Activated naive CD8-positive, alpha-beta T cell treated with anti-CD3 and anti-CD28 coated beads, Interleukin-2, amount 50 U/mL, for 24 hours (primary cell): Measurements from ENCODE around the gene SEM1.
A peak's percentile ranks its signal among the peaks of the same experiment; 100 is the strongest.
"Not testable (repeated sequence)": the region's sequence is repeated elsewhere in the genome, so short reads cannot be mapped to it uniquely, and the experiment has no call there.

Source experiments
- ATAC-seq: fragments of 150-1000 bp; cut with Tn5 transposase; one replicate; pipeline ENCODE4 v1.10.0; 2021
- DNase-seq: peaks from one replicate; pipeline ENCODE4 v3.0.0; 2021
- H3K27ac Mint-ChIP-seq: one replicate; pipeline ENCODE4 v1.8.0; 2021; ENCODE audit warnings: mild to moderate bottlenecking, mixed read lengths
- H3K27me3 Mint-ChIP-seq: one replicate; pipeline ENCODE4 v1.8.0; 2021; ENCODE audit warnings: mixed read lengths
- H3K36me3 Mint-ChIP-seq: one replicate; pipeline ENCODE4 v1.8.0; 2021; ENCODE audit warnings: low read depth, mixed read lengths
- H3K4me1 Mint-ChIP-seq: one replicate; pipeline ENCODE4 v1.8.0; 2021; ENCODE audit warnings: mixed read lengths
- H3K4me3 Mint-ChIP-seq: one replicate; pipeline ENCODE4 v1.8.0; 2021; ENCODE audit warnings: mild to moderate bottlenecking, moderate library complexity, mixed read lengths
- H3K9me3 Mint-ChIP-seq: one replicate; pipeline ENCODE4 v1.8.0; 2021; ENCODE audit warnings: mixed read lengths

The SEM1 gene

GRCh38 chr7:96709381-96710228, at the start of gene SEM1:
TSS of gene SEM1 (minus strand) at chr7:96709846. CDS start at chr7:96709763, 83 bp downstream.
- Mint-ChIP-seq H3K36me3 (peaks cover 23% of the 10 kb centered on the region), H3K9me3 (peaks cover 9% of the 10 kb centered on the region), H3K27me3 (peaks cover 4% of the 10 kb centered on the region), H3K4me3 (peak within 1 kb of the TSS; percentile 93), H3K4me1 (peaks cover 37% of the 10 kb centered on the region), H3K27ac (peak within 1 kb of the TSS; percentile 95)
- ATAC-seq (peak; percentile 88), DNase-seq (peak; percentile 73)

DNA sequence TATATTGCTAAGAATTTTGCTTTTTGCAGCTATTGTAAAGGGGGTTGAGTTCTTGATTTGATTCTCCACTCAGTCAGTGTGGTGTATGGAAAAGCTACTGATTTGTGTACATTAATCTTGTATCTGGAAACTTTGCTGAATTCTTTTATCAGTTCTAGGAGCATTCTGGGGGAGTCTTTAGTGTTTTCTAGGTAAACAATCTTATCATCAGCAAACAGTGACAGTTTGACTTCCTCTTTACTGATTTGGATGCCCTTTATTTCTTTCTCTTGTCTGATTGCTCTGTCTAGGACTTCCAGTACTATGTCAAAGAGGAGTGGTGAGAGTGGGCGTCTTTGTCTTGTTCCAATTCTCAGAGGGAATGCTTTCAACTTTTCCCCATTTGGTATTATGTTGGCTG, 48.2 kb upstream of the SEM1 start:
- peaks cover 38% of the 10 kb centered on the region for H3K27me3 Mint-ChIP-seq
- not testable (repeated sequence) for H3K27ac Mint-ChIP-seq, H3K9me3 Mint-ChIP-seq, H3K4me1 Mint-ChIP-seq, DNase-seq, H3K4me3 Mint-ChIP-seq, ATAC-seq, H3K36me3 Mint-ChIP-seq

- ATAC-seq, result no peak
- DNase-seq, result no peak
These were observed 37.8 kb upstream of the SEM1 start for GRCh38 chr7:96747418-96747940.

DNA sequence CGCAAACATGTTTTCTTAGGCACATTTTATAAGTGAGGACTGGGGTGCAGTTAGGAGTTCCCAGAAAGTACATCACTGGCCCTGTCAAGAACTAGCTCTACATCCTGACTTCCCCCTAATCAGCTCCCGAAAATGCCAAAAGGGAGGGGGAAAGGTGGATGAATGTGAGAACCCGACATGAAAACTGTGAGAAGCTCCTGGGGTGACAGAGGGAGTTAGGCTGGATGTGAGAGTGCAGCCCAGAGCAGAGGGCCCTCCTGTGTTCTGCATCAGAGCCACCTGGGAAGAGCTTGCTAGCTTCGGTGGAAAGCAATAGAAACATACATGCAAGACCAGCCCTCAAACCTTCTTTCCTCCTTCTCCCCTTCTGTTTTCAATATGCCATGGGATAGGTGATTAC, 30.5 kb upstream of the SEM1 start:
- ATAC-seq, result no peak
- Mint-ChIP-seq H3K27me3 (peaks cover 16% of the 10 kb centered on the region), H3K4me1 (no peaks in the 10 kb centered on the region), H3K4me3 (no peak overlapping the region), H3K9me3 (no peaks in the 10 kb centered on the region), H3K36me3 (no peaks in the 10 kb centered on the region), H3K27ac (no peak overlapping the region)
- no peak for DNase-seq

More at GRCh38 chr7:96747418-96747940, 37.8 kb upstream of the SEM1 start:
- H3K27ac Mint-ChIP-seq, result no peak overlapping the region
- H3K4me1 Mint-ChIP-seq, result no peaks in the 10 kb centered on the region
- no peaks in the 10 kb centered on the region for H3K36me3 Mint-ChIP-seq
- no peaks in the 10 kb centered on the region for H3K9me3 Mint-ChIP-seq
- H3K4me3 Mint-ChIP-seq, result no peak overlapping the region
- H3K27me3 Mint-ChIP-seq, result peaks cover 10% of the 10 kb centered on the region

DNA sequence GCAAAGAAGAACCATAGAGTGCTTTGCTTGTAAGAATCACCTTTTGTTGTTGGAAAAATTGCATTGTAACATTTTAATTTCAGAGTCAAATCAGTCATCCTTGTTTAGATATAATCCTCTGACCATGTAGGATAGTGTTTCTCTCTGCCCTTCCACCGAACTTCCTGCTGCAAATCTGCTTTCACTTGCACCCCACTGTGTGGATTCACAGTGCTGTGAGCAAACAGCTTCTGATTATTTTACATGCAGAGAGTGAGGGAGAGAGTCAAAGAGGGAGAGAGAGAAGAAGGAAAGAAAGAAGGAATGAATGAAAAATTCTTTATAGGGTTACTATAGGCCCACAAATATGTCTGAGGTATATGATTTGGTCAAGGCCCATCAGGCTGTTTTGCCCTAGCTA, 30.0 kb upstream of the SEM1 start:
- Mint-ChIP-seq H3K27me3 (peaks cover 16% of the 10 kb centered on the region), H3K36me3 (no peaks in the 10 kb centered on the region), H3K4me1 (no peaks in the 10 kb centered on the region), H3K4me3 (no peak overlapping the region), H3K27ac (no peak overlapping the region), H3K9me3 (no peaks in the 10 kb centered on the region)
- DNase-seq (no peak), ATAC-seq (no peak)

DNA sequence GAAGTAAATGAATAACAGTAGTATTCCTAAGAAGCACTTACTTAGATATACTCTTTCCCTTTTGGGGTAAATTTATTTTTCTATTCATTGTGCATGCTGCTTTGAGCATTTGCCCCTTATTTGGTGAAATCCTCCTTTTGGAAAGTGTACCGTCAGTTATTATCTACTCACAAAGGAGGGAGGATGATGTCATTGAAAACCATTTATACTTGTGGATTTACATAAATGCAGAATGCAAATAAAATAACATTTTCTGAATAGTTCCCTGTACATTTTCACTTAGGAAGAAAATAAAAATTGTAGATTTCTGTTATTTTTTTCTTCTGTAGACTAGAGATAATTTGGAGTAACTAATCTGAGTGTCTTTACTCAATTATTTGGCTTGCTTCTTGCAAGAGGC, 29.5 kb upstream of the SEM1 start:
- Mint-ChIP-seq H3K27me3 (peaks cover 13% of the 10 kb centered on the region), H3K9me3 (no peaks in the 10 kb centered on the region), H3K27ac (no peak overlapping the region), H3K4me3 (no peak overlapping the region), H3K36me3 (no peaks in the 10 kb centered on the region), H3K4me1 (no peaks in the 10 kb centered on the region)
- DNase-seq, result no peak
- ATAC-seq, result no peak

- Mint-ChIP-seq H3K36me3 (no peaks in the 10 kb centered on the region), H3K27me3 (peaks cover 13% of the 10 kb centered on the region), H3K27ac (no peak overlapping the region), H3K9me3 (no peaks in the 10 kb centered on the region), H3K4me1 (no peaks in the 10 kb centered on the region), H3K4me3 (no peak overlapping the region)
- ATAC-seq, result no peak
- DNase-seq, result no peak
These were observed 29.1 kb upstream of the SEM1 start for GRCh38 chr7:96738705-96739104.

DNA sequence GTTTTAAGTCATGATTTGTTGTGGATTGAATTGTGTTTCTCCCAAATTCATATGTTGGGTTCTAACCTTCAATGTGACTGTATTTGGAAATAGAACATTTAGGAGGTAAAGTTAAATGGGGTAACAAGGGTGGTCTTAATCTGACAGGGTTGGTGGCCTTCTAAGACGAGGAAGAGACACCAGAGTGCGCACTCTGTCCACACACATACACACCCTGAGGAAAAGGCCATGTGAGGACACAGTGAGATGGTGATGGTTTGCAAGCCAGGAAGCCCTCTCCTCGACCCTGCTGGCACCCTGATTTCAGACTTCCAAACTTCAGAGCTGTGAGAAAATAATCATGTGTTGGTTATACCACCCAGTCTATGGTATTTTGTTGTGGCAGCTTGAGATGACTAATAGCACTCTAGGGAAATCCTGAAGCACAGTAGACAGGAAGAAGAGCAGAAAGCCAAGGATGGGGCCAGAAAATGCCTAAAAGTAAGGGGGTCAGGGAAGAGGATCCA, 28.0 kb upstream of the SEM1 start:
- Mint-ChIP-seq H3K27ac (no peak overlapping the region), H3K9me3 (no peaks in the 10 kb centered on the region), H3K27me3 (peaks cover 10% of the 10 kb centered on the region), H3K4me3 (no peak overlapping the region), H3K36me3 (no peaks in the 10 kb centered on the region), H3K4me1 (no peaks in the 10 kb centered on the region)
- DNase-seq (no peak), ATAC-seq (no peak)

- no peaks in the 10 kb centered on the region for H3K9me3 Mint-ChIP-seq
- ATAC-seq (no peak), DNase-seq (no peak)
- H3K4me1 Mint-ChIP-seq, result no peaks in the 10 kb centered on the region
- H3K4me3 Mint-ChIP-seq, result no peak overlapping the region
- H3K27ac Mint-ChIP-seq, result no peak overlapping the region
- peaks cover 4% of the 10 kb centered on the region for H3K27me3 Mint-ChIP-seq
- no peaks in the 10 kb centered on the region for H3K36me3 Mint-ChIP-seq
These were observed 24.7 kb upstream of the SEM1 start for GRCh38 chr7:96734343-96734742.

DNA sequence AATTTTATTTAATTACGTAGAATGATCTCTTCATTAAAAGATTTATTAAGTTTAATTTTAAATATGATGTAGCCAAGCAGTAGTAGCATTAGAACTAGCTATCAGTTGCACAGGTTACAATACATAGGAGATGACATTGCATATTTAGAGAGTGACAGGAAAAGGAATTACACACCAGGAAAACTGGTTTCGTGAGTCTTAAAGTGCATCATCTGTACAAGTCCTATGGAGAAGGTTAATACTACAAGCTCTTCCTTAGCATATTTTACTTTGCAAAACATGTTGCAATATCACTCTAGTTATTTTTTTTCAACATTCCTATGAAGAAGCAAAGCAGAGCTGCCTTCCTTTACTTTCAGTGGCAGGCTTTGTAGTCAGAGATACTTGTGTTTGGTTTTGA, 20.2 kb upstream of the SEM1 start:
- Mint-ChIP-seq H3K27me3 (peaks cover 11% of the 10 kb centered on the region), H3K27ac (no peak overlapping the region), H3K9me3 (no peaks in the 10 kb centered on the region), H3K4me3 (no peak overlapping the region), H3K4me1 (no peaks in the 10 kb centered on the region), H3K36me3 (no peaks in the 10 kb centered on the region)
- ATAC-seq, result no peak
- DNase-seq, result no peak

DNA sequence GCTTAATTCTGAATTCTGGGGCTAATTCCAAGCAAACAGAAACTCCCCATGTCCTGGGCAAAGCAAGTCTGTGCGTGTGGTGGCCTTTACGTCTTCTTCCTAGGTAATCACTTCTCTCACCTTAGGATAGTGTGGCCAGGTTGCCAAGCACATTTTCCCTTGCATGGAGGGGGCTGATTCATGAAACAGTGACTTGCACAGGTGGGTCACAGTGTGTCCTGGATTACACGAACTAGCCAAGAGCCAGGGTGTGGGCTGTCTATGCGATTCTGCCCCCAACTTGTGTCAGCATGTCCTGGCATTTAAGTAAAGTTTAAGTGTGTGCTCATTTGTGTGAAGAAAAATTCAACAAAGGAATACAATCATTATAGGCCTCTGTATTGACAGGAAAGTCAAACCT, 18.5 kb upstream of the SEM1 start:
- Mint-ChIP-seq H3K4me3 (no peak overlapping the region), H3K27me3 (peaks cover 17% of the 10 kb centered on the region), H3K27ac (no peak overlapping the region), H3K9me3 (no peaks in the 10 kb centered on the region), H3K4me1 (no peaks in the 10 kb centered on the region), H3K36me3 (no peaks in the 10 kb centered on the region)
- ATAC-seq, result no peak
- DNase-seq, result no peak

DNA sequence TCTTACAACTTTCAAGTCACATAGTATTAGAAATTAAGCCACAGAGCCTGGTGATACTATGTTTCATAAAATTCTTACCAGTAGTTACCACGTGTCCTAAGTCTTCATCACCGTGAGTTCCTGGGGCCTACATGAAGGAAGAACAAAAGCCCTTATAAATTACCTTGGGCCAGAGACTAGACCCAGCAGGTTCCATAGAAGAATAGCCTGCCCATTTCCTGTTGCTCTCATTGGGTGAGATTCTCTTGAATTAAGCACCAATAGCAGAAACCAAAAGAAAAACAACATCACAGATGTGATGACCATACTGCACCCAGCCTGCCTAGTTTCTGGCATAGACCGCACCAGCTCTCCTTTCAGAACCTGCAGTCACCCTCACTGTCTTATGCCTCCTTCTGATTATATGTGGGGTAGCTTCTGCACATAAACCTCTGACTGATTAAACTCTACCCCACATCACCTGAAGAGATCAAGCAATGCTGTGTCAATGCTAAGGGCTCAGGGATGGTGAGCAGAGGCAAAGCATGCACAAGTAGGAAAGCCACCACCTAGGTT, 18.0 kb upstream of the SEM1 start:
- ATAC-seq (no peak), DNase-seq (no peak)
- Mint-ChIP-seq H3K4me1 (no peaks in the 10 kb centered on the region), H3K9me3 (no peaks in the 10 kb centered on the region), H3K27ac (no peak overlapping the region), H3K4me3 (no peak overlapping the region), H3K36me3 (no peaks in the 10 kb centered on the region), H3K27me3 (peaks cover 20% of the 10 kb centered on the region)

DNA sequence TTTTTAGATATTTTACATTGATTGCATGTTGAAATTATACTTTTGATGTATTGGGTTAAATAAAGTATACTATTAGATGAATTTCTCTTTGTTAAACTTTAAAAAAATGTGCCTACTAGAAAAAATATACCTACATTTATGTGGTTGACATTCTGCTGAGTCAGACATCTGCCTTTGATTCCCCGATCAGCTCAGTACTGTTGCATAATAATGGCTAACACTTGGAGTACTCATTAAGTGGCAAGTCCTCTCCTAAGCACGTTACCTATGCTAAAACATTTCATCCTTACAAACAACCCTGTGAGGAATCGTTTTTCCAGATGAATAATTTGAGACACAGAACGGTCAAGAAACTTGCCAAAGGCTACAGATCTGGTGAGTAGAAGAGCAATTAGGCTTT, 14.0 kb upstream of the SEM1 start:
- H3K4me1 Mint-ChIP-seq, result no peaks in the 10 kb centered on the region
- H3K9me3 Mint-ChIP-seq, result no peaks in the 10 kb centered on the region
- no peak for DNase-seq

GRCh38 chr7:96722928-96723327, 13.3 kb upstream of the SEM1 start:
- not testable (repeated sequence) for H3K9me3 Mint-ChIP-seq, DNase-seq, H3K4me1 Mint-ChIP-seq, H3K27ac Mint-ChIP-seq, H3K4me3 Mint-ChIP-seq, ATAC-seq, H3K36me3 Mint-ChIP-seq
- H3K27me3 Mint-ChIP-seq, result peaks cover 40% of the 10 kb centered on the region

More for the DNA sequence above, 14.0 kb upstream of the SEM1 start:
- no peak for ATAC-seq
- H3K4me3 Mint-ChIP-seq, result no peak overlapping the region
- H3K36me3 Mint-ChIP-seq, result no peaks in the 10 kb centered on the region
- H3K27me3 Mint-ChIP-seq, result peaks cover 40% of the 10 kb centered on the region
- no peak overlapping the region for H3K27ac Mint-ChIP-seq

- H3K27me3 Mint-ChIP-seq, result peaks cover 48% of the 10 kb centered on the region
- ATAC-seq (no peak), DNase-seq (no peak)
- H3K27ac Mint-ChIP-seq, result no peak overlapping the region
- H3K4me1 Mint-ChIP-seq, result no peaks in the 10 kb centered on the region
- H3K9me3 Mint-ChIP-seq, result no peaks in the 10 kb centered on the region
- no peaks in the 10 kb centered on the region for H3K36me3 Mint-ChIP-seq
- no peak overlapping the region for H3K4me3 Mint-ChIP-seq
These were observed 11.2 kb upstream of the SEM1 start for GRCh38 chr7:96720843-96721242.
